HG02973 (cell line): ENCODE data around the gene FARP1.

Source experiments
- ATAC-seq: cut with Tn5 transposase; IDR thresholded peaks from one replicate; pipeline ENCODE4 v1.9.1; 2021; ENCODE audit warnings: moderate library complexity; ENCODE audit not compliant: unreplicated experiment

The FARP1 gene

DNA sequence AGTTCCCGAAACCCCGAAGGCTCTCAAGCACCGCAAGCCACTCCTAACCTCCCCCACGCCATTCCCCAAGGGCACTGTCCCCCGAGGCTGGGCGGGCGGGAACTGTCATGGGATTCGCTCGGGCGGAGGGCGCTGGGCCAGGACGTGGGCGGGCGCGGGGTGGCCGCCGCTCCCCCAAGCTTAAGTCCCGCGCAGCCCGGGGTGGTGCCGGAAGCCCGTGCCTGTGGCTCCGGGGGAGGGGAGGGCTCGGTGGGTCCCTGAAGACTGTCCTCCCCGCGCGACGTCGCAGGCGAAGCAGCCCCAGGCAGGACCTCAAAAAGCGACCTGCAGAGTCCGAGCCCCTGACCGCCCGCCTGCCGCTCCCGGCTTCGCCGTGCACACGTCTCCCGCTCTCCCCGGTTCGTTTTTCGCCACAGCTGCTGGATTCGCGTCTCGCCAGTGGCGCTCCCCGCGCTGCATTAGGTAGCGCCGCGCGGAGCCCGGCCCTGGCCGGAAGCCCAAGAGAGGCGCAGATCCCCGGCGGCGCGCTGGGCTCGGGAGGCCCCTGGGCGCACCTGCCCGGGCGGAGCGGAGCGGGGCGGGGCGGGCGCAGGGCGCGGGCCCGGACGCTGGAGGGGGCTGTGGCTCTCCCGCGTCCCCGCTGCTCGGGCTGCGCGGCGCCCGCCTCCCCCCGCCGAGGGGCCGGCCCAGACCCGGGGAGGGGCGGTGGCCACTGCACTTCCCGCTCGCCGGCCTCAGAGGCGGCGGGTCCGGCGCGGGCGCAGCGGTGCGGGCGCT lies at the start of gene FARP1:
TSS of gene FARP1 (plus strand) at position 715 of the 777 bp plus-strand sequence. CDS start 70,149 bp downstream, outside the sequence.
- peak; percentile 74 for ATAC-seq

- no peak for ATAC-seq
These were observed 48.1 kb upstream of the FARP1 start for GRCh38 chr13:98094678-98095266.

GRCh38 chr13:98096059-98096458 lies 46.8 kb upstream of the FARP1 start:
- ATAC-seq = no peak

- no peak for ATAC-seq
These were observed 45.1 kb upstream of the FARP1 start for GRCh38 chr13:98097749-98098148.

GRCh38 chr13:98098516-98098915 lies 44.4 kb upstream of the FARP1 start:
- ATAC-seq = no peak

GRCh38 chr13:98099627-98100026 lies 43.3 kb upstream of the FARP1 start:
- ATAC-seq = no peak

- no peak for ATAC-seq
These were observed 42.4 kb upstream of the FARP1 start for GRCh38 chr13:98100481-98100880.

DNA sequence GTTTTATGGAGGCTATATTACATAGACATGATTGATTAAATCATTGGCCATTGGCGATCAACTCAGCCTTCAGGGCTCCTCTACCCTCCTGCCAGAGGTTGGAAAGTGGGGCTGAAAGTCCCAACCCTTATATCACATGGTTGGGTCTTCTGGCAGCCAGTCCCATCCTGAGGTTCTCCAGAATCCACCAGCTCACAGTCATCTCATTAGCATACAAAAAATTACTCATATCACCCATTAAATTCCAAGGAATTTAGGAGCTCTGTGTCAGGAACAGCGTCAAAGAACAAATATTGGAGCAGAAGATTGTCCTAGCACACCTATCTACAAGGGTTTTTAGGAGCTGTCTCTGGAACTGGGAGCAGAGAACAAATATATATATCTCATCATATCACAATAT lies 39.4 kb upstream of the FARP1 start:
- ATAC-seq = no peak

DNA sequence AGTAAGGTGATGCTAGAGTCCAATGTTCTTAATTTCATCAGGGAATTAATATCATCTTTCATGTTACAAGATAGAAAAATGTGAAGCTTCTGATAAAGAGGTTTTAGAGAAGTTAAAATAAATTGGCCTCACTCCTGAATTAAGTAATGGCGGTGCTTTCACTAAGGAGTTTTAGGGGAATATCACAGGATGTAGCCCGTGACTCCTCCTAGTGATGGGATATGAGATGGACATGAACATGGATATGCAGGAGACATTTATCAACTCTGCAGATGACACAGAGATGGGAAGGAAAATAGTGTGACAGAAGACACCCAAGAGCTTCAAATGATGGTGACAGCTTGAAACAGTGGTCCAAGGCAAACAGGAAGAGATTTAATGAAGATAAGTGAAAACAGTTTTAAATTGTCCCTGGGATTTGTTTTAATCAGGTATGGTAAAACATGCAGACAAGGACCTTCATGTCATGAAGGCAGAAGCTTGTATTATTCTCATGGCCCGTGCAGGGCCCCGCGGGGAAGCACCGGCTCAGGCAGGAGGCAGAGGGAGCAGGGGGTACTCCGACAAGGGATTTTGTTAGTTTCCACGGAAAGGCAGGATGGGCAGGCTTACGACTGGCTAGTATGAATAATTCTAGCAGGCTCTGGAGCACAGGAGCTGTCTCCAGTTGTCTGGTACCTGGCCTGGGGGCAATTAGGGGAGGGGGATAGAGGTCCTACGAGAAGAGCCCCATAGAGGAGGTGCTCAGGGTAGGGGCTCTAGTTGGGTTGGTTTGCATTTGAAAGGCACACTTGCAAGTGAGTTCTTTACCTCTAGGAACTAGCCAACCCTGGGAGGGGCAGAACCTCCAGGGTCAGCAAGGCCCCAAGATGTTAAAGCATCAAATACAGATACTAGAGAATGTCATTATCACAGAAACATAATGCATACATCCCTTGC lies 38.7 kb upstream of the FARP1 start:
- ATAC-seq = no peak

- no peak for ATAC-seq
These were observed 37.0 kb upstream of the FARP1 start for GRCh38 chr13:98105929-98106336.

- ATAC-seq = no peak
These were observed 34.6 kb upstream of the FARP1 start for GRCh38 chr13:98108341-98108740.

DNA sequence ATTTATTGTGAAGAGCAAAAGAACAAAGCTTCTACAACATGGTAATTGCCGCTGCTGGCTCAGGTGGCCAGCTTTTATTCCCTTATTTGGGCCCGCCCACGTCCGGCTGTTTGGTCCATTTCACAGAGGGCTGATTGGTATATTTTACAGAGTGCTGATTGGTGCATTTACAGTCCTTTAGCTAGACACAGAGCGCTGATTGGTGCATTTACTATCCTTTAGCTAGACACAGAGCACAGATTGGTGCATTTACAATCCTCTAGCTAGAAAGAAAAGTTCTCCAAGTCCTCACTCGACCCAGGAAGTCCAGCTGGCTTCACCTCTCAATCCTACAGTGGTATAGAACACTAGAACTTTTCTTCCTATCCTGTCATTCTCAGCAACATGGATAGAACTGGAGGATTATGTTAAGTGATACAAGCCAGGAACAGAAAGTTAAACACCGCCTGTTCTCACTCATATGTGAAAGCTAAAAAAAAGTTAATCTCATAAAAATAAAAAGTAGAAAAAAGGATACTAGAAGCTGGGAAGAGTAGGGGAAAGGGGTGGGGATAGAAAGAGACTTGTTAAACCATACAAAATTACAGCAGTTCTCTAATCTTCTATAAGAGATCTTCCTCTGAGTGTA lies 33.6 kb upstream of the FARP1 start:
- ATAC-seq = no peak

DNA sequence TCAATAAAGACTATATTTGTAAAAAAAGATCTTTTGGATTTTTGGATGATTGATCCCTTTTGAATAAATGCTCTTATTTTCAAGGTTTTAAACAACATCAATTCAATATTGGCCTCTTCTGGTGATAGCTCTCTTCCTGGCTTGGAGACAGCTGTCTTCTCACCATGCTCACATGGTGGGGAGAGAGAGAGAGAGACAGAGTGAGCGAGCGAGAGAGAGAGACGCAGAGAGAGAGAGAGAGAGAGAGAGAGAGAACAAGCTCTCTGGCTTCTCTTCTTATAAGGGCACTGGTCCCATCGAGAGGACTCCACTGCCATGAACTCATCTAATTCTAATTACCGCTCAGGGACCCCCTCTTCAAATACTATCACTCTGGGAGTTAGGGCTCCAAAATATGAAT lies 32.1 kb upstream of the FARP1 start:
- no peak for ATAC-seq

- no peak for ATAC-seq
These were observed 31.5 kb upstream of the FARP1 start for GRCh38 chr13:98111168-98112098.

- no peak for ATAC-seq
These were observed 30.4 kb upstream of the FARP1 start for GRCh38 chr13:98112456-98112855.

DNA sequence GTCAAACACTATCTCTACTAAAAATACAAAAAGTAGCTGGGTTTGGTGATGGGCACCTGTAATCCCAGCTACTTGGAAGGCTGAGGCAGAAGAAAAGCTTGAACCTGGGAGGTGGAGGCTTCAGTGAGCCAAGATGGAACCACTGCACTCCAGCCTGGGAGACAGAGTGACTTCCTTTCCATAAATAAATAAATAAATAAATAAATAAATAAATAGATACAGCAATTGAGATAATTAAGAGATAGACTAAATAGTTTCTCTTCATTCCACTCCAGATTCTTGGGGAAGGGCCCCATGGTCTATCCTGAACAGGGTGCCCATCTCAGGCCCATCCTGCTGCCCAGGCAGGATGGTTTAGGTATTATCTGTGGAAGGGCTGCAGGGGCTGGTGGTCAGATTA lies 24.0 kb upstream of the FARP1 start:
- ATAC-seq = no peak

DNA sequence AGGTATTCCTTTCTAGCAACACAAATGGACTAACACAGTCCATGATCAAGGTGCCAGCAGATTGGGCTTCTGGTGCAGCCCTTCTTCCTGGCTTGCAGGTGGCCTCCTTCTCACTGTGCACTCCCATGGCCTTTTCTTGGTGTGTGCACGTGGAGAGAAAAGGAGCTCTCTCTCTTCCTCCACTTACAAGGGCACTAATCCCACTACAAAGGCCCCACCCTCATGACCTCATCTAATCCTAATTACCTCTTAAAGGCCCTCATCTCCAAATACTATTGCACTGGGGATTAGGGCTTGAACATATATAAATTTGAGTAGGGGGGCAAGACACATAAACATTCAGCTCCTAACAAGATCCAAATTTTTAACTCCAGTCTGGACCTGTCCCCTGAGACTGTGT lies 19.7 kb upstream of the FARP1 start:
- ATAC-seq = no peak

GRCh38 chr13:98129059-98129746 lies 13.7 kb upstream of the FARP1 start:
- ATAC-seq = no peak

DNA sequence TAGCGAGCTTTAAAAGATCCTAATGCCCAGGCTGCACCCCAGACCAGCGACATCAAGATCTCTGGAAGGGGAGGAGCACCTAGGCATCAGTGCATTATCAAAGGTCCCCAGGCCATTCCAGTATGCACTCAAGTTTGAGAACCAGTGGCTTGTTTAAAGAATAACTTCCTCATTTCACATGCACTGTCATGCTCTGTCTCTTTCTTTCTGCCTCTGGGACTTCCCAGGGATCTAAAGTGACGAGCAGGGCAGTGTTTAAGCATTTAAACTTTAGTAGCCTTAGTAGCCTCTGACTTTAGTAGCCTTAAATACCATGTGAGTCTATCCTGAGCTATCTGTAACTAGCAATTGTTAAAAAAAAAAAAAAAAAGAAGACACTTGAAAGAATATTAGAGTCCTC lies 8.9 kb upstream of the FARP1 start:
- peak; percentile 80 for ATAC-seq
